Stimulated activated CD8-positive, alpha-beta memory T cell treated with anti-CD3 and anti-CD28 coated beads, Interleukin-12 subunit alpha, Interleukin-12 subunit beta, amount 100 ng/mL, for 4 hours (primary cell): ENCODE data around the gene ZGLP1.

ENCODE experiments used
- DNase-seq: peaks from one replicate; pipeline ENCODE4 v3.0.0-alpha.2; 2020; ENCODE audit warnings: low read depth

The ZGLP1 gene

GRCh38 chr19:10327793-10328192, 18.2 kb upstream of the ZGLP1 start:
- no peak for DNase-seq

GRCh38 chr19:10325732-10326131, 16.1 kb upstream of the ZGLP1 start:
- no peak for DNase-seq

- no peak for DNase-seq
Observed at GRCh38 chr19:10321874-10322835, 12.5 kb upstream of the ZGLP1 start.

DNA sequence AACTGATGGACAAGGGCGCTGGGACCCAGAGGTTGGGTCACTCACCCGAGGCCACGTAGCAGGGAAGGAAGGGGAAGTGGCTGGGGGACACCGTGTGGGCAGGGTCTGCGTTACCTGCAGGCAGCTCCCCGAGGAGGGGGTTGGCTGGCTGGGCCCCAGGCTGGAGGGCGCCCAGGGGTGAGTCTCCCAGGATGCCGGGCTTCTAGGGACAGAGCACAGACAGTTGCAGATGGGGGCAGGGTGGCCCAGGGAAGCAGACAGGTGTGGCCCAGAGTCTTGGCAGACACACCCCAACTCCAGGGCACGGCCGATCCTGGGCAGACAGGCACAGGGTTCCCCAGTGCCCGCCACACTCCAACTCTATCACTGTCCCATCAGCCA, 11.8 kb upstream of the ZGLP1 start:
- no peak for DNase-seq

DNA sequence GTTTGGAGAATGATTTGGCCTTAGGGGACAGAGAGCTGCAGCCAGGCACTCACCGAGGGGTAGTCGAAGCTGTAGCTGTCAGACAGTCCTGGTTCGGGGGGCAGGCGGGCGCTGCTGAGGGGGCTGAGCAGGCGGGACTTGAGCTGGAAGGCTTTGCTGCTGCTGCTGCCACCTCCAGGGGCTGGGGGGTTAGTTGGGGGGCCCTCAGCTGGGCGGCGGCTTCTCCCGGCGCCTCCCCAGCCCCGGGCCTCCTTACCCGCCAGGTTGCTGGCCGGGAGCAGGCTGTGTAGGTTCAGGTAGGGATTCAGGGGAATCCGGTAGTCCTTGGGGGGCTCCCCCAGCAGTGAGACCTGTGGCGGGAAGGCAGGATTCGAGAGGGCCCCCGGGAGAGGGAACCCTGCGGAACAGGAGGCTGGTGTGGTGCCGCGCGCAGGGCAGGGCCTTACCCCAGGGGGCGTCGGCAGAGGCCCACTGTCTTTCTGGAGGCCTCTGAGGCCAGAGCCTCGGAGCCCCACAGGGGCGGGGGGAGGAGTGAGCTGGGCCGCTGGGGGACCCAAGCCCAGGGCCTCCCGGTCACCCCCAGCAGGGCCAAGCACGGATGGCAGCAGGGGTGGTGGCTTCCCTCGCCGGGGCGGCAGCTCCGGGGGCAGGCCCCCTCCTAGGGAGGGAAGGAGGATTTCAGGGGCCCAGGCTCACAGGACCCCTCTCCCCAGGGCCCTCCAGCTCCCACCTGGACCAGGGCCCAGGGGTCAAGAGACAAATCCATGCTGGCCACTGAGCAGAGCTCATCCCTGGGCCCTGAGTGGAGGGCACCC, 11.2 kb upstream of the ZGLP1 start:
- no peak for DNase-seq

- no peak for DNase-seq
Observed at GRCh38 chr19:10318807-10319682, 9.4 kb upstream of the ZGLP1 start.

- no peak for DNase-seq
Observed at GRCh38 chr19:10317857-10318462, 8.3 kb upstream of the ZGLP1 start.

DNA sequence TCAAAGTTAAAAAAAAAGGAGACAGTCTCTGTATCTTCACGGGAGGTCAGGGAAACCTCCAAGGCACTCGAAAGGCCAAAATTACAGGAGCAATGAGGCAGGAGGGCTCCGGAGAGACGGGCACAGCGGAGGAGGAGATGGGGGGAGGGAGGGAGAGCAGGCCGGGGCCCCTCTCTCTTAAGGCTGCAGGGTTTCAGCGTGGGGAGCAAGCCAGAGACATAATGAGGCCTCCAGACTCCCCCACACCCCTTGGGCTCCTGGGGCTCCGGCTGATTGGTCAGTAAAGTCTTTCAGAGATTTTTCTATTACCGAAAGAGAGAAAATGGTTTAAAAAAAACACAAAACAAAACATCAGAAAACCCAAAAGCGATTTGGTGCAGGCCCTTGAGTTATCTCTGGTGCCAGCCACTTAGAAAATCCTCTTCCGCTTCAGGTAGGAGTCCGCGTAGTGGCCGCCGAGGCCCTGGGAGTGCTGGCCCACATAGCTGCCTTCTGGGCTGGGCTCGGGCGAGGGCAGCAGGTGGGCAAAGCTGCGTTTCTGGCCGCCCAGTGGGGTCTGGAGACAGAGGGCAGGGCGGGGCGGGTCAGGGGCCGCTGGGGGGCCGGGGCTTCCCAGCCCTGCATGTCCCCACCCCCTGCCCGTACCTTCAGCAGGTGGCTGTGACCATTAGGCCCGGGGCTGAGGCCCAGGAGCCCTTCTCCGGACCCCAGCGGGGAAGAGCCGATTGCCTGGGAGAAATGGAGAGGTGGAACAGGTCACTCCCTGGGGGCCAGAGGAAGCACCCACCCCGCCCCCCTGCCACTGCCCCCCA, 7.6 kb upstream of the ZGLP1 start:
- DNase-seq, result no peak

DNA sequence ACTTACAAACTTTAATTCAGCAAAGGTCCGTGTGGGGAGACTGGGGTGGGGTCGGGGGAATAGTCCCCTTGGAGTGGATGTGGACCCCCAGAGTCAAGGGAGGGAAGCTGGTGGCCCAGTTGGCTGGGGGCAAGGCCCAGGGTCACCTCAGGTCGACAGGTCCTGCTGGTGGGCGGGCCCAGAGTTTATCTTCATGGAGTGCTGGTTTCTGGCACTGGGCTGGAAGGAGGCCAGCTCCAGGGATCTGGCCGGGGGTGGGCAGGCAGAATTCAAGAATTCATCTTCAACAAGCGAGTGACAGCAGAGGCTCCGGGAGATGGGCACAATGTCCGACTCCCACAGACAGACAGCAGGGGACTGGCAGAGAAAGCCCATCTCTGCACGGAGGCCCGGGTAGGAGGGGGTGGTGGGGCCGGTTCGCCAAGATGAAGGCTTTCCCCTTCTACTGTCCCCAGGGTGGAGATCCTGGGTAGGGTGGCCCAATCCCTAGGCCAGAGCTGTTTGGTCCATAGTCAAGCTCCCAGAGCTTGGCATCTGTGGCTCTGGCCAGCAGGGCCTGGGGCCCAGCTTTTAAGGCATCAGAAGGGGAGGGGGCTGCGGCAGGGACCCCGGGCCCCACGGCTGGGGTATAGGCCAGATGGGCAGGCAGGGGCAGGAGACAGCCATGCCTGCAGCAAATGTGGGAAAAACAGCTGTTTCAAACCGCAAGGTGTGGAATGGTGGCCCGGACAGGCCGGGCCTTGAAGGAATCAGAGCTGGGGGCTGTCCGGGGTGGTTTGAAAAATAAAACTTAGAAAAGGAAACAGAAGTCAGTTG, 6.8 kb upstream of the ZGLP1 start:
- DNase-seq, result no peak

- peak; percentile 85 for DNase-seq
Observed at GRCh38 chr19:10315335-10316214, 6.0 kb upstream of the ZGLP1 start, which contains the start of gene FDX2. FDX2 (minus strand) TSS chr19:10316015; CDS start chr19:10315996, 19 bp downstream.

DNA sequence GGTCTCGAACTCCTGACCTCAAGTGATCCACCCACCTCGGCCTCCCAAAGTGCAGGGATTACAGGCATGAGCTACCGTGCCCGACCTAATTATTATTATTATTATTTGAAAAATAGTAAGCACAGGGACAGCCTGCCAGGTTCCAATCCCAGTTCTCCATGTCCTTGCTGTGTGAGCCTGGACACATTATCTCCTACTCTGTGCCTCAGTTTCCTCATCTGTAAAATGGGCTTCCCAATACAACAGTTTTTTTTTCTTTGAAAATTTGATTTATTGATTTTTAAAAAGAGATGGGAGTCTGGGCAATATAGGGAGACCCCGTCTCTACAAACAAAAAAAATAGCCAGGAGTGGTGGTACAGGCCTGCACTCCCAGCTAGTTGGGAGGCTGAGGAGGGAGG, 3.3 kb downstream of the ZGLP1 start:
- no peak for DNase-seq

GRCh38 chr19:10305139-10305806, 4.3 kb downstream of the ZGLP1 start:
- DNase-seq, result no peak

- DNase-seq, result no peak
Observed at GRCh38 chr19:10299545-10300458, 9.8 kb downstream of the ZGLP1 start.

GRCh38 chr19:10295847-10296591, 13.6 kb downstream of the ZGLP1 start:
- no peak for DNase-seq

- DNase-seq, result peak; percentile 49
Observed at GRCh38 chr19:10295305-10295846, 14.2 kb downstream of the ZGLP1 start.

GRCh38 chr19:10294368-10294697, 15.3 kb downstream of the ZGLP1 start:
- DNase-seq, result no peak
